Esophagus muscularis mucosa (tissue), 4 donors: ENCODE data around the gene KIF16B. TPM values are rescaled to one million over a fixed set of nuclear protein-coding genes. Genes with fewer than 3 reads are reported as not detected.

Source experiments
- DNase-seq: peaks from one replicate; pipeline ENCODE4 v3.0.0-alpha.2; 2017; ENCODE audit errors: extremely low spot score
- H3K27ac ChIP-seq, 4 donors: fragments of 200-600 bp; sonication (generic); replicated peaks in 1 of 4; 1 replicate in 3 of 4; 2 replicates in 1 of 4; pipeline ENCODE4 v1.5.1; 2016 to 2019; ENCODE audit warnings: mild to moderate bottlenecking in 1 of 4
- H3K27me3 ChIP-seq, 4 donors: fragments of 200-600 bp; sonication (generic); one replicate each; pipeline versions ENCODE4 v1.5.1 to v1.6.0; 2016 to 2019
- H3K36me3 ChIP-seq, 4 donors: fragments of 200-600 bp; sonication (generic); one replicate each; pipeline ENCODE4 v1.5.1; 2016 to 2019
- H3K4me1 ChIP-seq, 4 donors: fragments of 200-600 bp; sonication (generic); one replicate each; pipeline ENCODE4 v1.5.1; 2016 to 2019
- H3K4me3 ChIP-seq, 4 donors: fragments of 200-600 bp; sonication (generic); 1 replicate in 2 of 4; 2 replicates in 2 of 4; pipeline ENCODE4 v1.5.1; 2016 to 2019; ENCODE audit warnings: mild to moderate bottlenecking in 4 of 4, moderate library complexity in 1 of 4
- H3K9me3 ChIP-seq, 4 donors: fragments of 200-600 bp; sonication (generic); 1 replicate in 3 of 4; 2 replicates in 1 of 4; pipeline ENCODE4 v1.5.1; 2016 to 2019
- EP300 ChIP-seq: sonication (generic); formaldehyde crosslinking; IDR thresholded peaks from one replicate; pipeline ENCODE4 v1.6.1; 2017; ENCODE audit warnings: antibody characterized with exemption
- POLR2A ChIP-seq: fragments of 450-650 bp; IDR thresholded peaks from one replicate; pipeline ENCODE4 v1.6.1; 2017; ENCODE audit warnings: antibody characterized with exemption, moderate library complexity, mild to moderate bottlenecking, low read depth
- POLR2AphosphoS5 ChIP-seq, 2 donors: sonication (generic); formaldehyde crosslinking; IDR thresholded peaks; one replicate each; pipeline ENCODE4 v1.6.1; 2017; ENCODE audit warnings: antibody characterized with exemption in 2 of 2
- WGBS: methylation state at CpG from one replicate; pipeline ENCODE4 v1.1.5; 2018; 5-methylcytosine and 5-hydroxymethylcytosine counted together
- intact Hi-C: fragments of 100-400 bp; cut with DNase I; formaldehyde crosslinking; loops from one replicate; pipeline ENCODE4 v1.15.1; 2023
- total RNA-seq, 4 donors: library from RNA; depleted of rRNA; stranded (reverse); fragments of >200 nt; gene quantifications; one replicate each; pipeline versions ENCODE4 v1.1.0 to v1.2.1, GENCODE V29; 2016
- TF ChIP-seq, protein P1 (sequence below), 3 experiments: fragments of 200-600 bp in 2 of 3; fragments of 450-650 bp in 1 of 3; sonication (generic) in 2 of 3; IDR thresholded peaks; one replicate each; pipeline ENCODE4 v1.5.1; 2017 to 2019; ENCODE audit warnings: antibody characterized with exemption in 3 of 3, mild to moderate bottlenecking in 2 of 3, moderate library complexity in 1 of 3

Gene KIF16B
- total RNA-seq, 4 donors from 2014 or later = 15.4 to 21.1 (median 19.3) TPM

DNA sequence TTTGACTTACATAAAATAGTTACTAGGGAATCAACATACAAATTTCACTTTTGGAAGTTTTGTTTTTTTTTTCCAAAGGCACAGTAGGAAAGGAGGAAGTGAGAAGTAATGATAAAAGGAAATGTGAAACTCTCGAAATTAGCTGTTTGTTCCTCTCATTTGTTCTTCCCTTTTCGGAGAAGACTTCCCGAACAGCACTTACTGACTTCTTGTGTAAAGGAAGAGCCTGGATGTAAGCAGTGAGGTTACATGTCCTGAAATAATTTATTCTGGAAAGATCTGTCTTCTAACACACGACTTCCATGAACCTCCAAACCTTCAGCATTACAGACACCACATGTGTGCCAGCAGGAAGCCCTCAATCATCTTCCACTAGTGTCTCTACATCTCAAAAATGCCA lies 59.1 kb downstream of the KIF16B start:
- intact Hi-C loops = no loop called here

DNA sequence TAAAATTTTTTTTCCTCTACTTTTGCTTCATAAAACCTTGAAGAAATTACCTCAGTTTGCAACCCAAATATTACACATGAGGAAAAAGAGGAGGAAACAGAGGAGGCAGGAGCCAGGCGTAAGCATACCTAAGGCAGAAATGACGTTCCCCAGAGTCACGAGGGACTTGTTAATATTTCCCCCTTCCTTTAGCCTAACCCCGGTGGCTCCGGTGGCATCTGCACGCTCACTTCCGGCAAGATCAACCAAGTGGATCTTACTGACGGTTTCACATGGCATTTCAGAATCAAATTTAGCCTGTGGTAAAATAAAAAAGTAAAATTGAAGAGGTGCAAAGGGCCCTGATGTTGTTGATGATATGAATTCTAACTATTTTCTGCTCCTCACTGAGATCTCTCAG lies 67.4 kb downstream of the KIF16B start:
- Histone ChIP-seq H3K36me3 (peaks cover 24 to 72% (median 58%) of the 10 kb centered on the region in 4 donors), H3K4me3 (no peak overlapping the region), H3K4me1 (no peaks in the 10 kb centered on the region), H3K27ac (no peak overlapping the region), H3K27me3 (no peaks in the 10 kb centered on the region), H3K9me3 (no peaks in the 10 kb centered on the region)
- DNase-seq = no peak
- TF ChIP-seq POLR2A = no peak
- TF ChIP-seq, protein P1, sequence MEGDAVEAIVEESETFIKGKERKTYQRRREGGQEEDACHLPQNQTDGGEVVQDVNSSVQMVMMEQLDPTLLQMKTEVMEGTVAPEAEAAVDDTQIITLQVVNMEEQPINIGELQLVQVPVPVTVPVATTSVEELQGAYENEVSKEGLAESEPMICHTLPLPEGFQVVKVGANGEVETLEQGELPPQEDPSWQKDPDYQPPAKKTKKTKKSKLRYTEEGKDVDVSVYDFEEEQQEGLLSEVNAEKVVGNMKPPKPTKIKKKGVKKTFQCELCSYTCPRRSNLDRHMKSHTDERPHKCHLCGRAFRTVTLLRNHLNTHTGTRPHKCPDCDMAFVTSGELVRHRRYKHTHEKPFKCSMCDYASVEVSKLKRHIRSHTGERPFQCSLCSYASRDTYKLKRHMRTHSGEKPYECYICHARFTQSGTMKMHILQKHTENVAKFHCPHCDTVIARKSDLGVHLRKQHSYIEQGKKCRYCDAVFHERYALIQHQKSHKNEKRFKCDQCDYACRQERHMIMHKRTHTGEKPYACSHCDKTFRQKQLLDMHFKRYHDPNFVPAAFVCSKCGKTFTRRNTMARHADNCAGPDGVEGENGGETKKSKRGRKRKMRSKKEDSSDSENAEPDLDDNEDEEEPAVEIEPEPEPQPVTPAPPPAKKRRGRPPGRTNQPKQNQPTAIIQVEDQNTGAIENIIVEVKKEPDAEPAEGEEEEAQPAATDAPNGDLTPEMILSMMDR (IDR thresholded peaks at IDR 0.05) = no peak
- no peak for TF ChIP-seq EP300
- TF ChIP-seq POLR2AphosphoS5 (IDR thresholded peaks at IDR 0.05) = no peak
- intact Hi-C loops = loop anchor here (10.0 kb wide), 1 partner anchor 1351 kb away; no protein-coding TSS in a partner anchor
- WGBS = 82% methylated on average over 8 of the region's 8 CpGs

More for the DNA sequence above, 59.1 kb downstream of the KIF16B start:
- Histone ChIP-seq H3K4me1 (no peaks in the 10 kb centered on the region), H3K27me3 (no peaks in the 10 kb centered on the region), H3K4me3 (no peak overlapping the region), H3K9me3 (no peaks in the 10 kb centered on the region), H3K36me3 (peaks cover 6 to 33% (median 24%) of the 10 kb centered on the region in 4 donors), H3K27ac (no peak overlapping the region)
- TF ChIP-seq, protein P1 (IDR thresholded peaks at IDR 0.05) = no peak
- TF ChIP-seq POLR2A (no peak), EP300 (no peak), POLR2AphosphoS5 (IDR thresholded peaks at IDR 0.05) (no peak)
- 67% methylated on average over 4 of the region's 4 CpGs for WGBS
- no peak for DNase-seq

GRCh38 chr20:16501301-16501700 lies 71.9 kb downstream of the KIF16B start:
- TF ChIP-seq EP300 = no peak
- no peak for TF ChIP-seq POLR2AphosphoS5 (IDR thresholded peaks at IDR 0.05)
- no peak for TF ChIP-seq POLR2A
- TF ChIP-seq, protein P1 (IDR thresholded peaks at IDR 0.05) = no peak
- Histone ChIP-seq H3K4me3 (no peak overlapping the region), H3K27ac (no peak overlapping the region), H3K9me3 (no peaks in the 10 kb centered on the region), H3K27me3 (no peaks in the 10 kb centered on the region), H3K36me3 (peaks cover 13 to 51% (median 34%) of the 10 kb centered on the region in 4 donors), H3K4me1 (no peaks in the 10 kb centered on the region)
- no peak for DNase-seq
- WGBS = 82% methylated on average over 2 of the region's 2 CpGs
- intact Hi-C loops = loop anchor here (10.0 kb wide), 1 partner anchor 1346 kb away; no protein-coding TSS in a partner anchor

- TF ChIP-seq POLR2AphosphoS5 (IDR thresholded peaks at IDR 0.05) (no peak), POLR2A (no peak), EP300 (no peak)
- TF ChIP-seq, protein P1 (IDR thresholded peaks at IDR 0.05) = no peak
- H3K27me3 ChIP-seq = no peaks in the 10 kb centered on the region
- no peak overlapping the region for H3K4me3 ChIP-seq
- 90% methylated on average over 3 of the region's 3 CpGs for WGBS
- no peaks in the 10 kb centered on the region for H3K4me1 ChIP-seq
- H3K27ac ChIP-seq = no peak overlapping the region
- H3K36me3 ChIP-seq = peaks cover 10 to 42% (median 30%) of the 10 kb centered on the region in 4 donors
- H3K9me3 ChIP-seq = no peaks in the 10 kb centered on the region
- no peak for DNase-seq
- intact Hi-C loops = loop anchor here (10.0 kb wide), 1 partner anchor 1345 kb away; no protein-coding TSS in a partner anchor
Observed at GRCh38 chr20:16500197-16500596, 73.1 kb downstream of the KIF16B start.
